LNCaP clone FGC (cell line): ENCODE measurements around the gene ZNF488.
A peak's percentile ranks its signal among the peaks of the same experiment; 100 is the strongest.

Experiments
- DNase-seq: peaks from one replicate; pipeline ENCODE4 v3.0.0-alpha.2; 2011; ENCODE audit warnings: low read depth
- H3K4me3 ChIP-seq: 2 replicates; pipeline ENCODE4 v1.5.1; 2011; ENCODE audit warnings: mild to moderate bottlenecking, low read depth, low read length, control low read depth
- CTCF ChIP-seq: IDR thresholded peaks from 2 replicates; pipeline ENCODE4 v1.5.1; 2012; ENCODE audit warnings: mild to moderate bottlenecking; ENCODE audit not compliant: control insufficient read depth, insufficient read depth; ENCODE audit errors: extremely low read depth

The ZNF488 gene

GRCh38 chr10:47349941-47350371 is 34.1 kb downstream of the ZNF488 start:
- TF ChIP-seq CTCF: no peak
- DNase-seq: no peak
- H3K4me3 ChIP-seq: no peak overlapping the region

DNA sequence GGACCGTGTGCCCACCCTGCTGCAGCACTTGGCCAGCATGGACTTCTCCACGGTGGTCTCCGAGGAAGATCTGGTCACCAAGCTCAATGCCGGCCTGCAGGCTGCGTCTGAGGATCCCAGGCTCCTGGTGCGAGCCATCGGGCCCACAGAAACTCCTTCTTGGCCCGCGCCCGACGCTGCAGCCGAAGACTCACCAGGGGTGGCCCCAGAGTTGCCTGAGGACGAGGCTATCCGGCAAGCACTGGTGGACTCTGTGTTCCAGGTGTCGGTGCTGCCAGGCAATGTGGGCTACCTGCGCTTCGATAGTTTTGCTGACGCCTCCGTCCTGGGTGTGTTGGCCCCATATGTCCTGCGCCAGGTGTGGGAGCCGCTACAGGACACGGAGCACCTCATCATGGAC is 34.6 kb downstream of the ZNF488 start:
- H3K4me3 ChIP-seq: no peak overlapping the region
- no peak for DNase-seq
- TF ChIP-seq CTCF: no peak

GRCh38 chr10:47348661-47349470 is 35.2 kb downstream of the ZNF488 start:
- DNase-seq: no peak
- TF ChIP-seq CTCF: no peak
- no peak overlapping the region for H3K4me3 ChIP-seq

- no peak for TF ChIP-seq CTCF
- DNase-seq: no peak
- H3K4me3 ChIP-seq: no peak within 1 kb of the TSS
Observed at GRCh38 chr10:47348138-47348651, 35.9 kb downstream of the ZNF488 start, which contains the start of gene RBP3. Gene RBP3, plus strand, starts transcription at chr10:47348363. Its CDS starts 122 bp downstream, at chr10:47348485.

DNA sequence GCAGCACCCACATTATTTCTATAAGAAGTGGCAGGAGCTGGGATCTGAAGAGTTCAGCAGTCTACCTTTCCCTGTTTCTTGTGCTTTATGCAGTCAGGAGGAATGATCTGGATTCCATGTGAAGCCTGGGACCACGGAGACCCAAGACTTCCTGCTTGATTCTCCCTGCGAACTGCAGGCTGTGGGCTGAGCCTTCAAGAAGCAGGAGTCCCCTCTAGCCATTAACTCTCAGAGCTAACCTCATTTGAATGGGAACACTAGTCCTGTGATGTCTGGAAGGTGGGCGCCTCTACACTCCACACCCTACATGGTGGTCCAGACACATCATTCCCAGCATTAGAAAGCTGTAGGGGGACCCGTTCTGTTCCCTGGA is 36.8 kb downstream of the ZNF488 start:
- no peak for DNase-seq
- TF ChIP-seq CTCF: no peak
- H3K4me3 ChIP-seq: no peak overlapping the region

- no peak for TF ChIP-seq CTCF
- DNase-seq: peak; percentile 26
- H3K4me3 ChIP-seq: no peak overlapping the region
Observed at GRCh38 chr10:47346581-47347302, 37.4 kb downstream of the ZNF488 start.
